Sigmoid colon (tissue), 4 donors: Measurements from ENCODE around the gene GP2.
"Not testable (repeated sequence)": the region's sequence is repeated elsewhere in the genome, so short reads cannot be mapped to it uniquely, and the experiment has no call there.

Experiments used
- EP300 ChIP-seq, 4 donors: sonication (generic); formaldehyde crosslinking; IDR thresholded peaks; one replicate each; pipeline ENCODE4 v1.6.1; 2017; ENCODE audit warnings: antibody characterized with exemption in 4 of 4
- POLR2A ChIP-seq, 2 donors: fragments of 450-650 bp; IDR thresholded peaks; one replicate each; pipeline ENCODE4 v1.6.1; 2016; ENCODE audit warnings: antibody characterized with exemption in 2 of 2, mild to moderate bottlenecking in 2 of 2, moderate library complexity in 2 of 2
- TF ChIP-seq, protein P1 (sequence below), 4 experiments: fragments of 450-650 bp in 3 of 4; fragments of 200-600 bp in 1 of 4; IDR thresholded peaks; one replicate each; pipeline ENCODE4 v1.5.1; 2016 to 2019; ENCODE audit warnings: antibody characterized with exemption in 4 of 4, mild to moderate bottlenecking in 3 of 4, moderate library complexity in 2 of 4

- TF ChIP-seq, protein P1, sequence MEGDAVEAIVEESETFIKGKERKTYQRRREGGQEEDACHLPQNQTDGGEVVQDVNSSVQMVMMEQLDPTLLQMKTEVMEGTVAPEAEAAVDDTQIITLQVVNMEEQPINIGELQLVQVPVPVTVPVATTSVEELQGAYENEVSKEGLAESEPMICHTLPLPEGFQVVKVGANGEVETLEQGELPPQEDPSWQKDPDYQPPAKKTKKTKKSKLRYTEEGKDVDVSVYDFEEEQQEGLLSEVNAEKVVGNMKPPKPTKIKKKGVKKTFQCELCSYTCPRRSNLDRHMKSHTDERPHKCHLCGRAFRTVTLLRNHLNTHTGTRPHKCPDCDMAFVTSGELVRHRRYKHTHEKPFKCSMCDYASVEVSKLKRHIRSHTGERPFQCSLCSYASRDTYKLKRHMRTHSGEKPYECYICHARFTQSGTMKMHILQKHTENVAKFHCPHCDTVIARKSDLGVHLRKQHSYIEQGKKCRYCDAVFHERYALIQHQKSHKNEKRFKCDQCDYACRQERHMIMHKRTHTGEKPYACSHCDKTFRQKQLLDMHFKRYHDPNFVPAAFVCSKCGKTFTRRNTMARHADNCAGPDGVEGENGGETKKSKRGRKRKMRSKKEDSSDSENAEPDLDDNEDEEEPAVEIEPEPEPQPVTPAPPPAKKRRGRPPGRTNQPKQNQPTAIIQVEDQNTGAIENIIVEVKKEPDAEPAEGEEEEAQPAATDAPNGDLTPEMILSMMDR (IDR thresholded peaks at IDR 0.05): not testable (repeated sequence)
- not testable (repeated sequence) for TF ChIP-seq POLR2A, EP300 (IDR thresholded peaks at IDR 0.05)
Observed at GRCh38 chr16:20321051-20321450, 6.3 kb downstream of the GP2 start.
